Suprapubic skin (tissue), 4 donors: ENCODE data around the gene UBE3C. TPM values are rescaled to one million over a fixed set of nuclear protein-coding genes. Genes with fewer than 3 reads are reported as not detected.

ENCODE experiments used
- DNase-seq, 2 donors: peaks; one replicate each; pipeline ENCODE4 v3.0.0-alpha.2; 2019; ENCODE audit warnings: low spot score in 2 of 2
- H3K27ac ChIP-seq: fragments of 200-600 bp; sonication (generic); one replicate; pipeline ENCODE4 v1.5.1; 2019
- H3K27me3 ChIP-seq: fragments of 200-600 bp; sonication (generic); one replicate; pipeline ENCODE4 v1.5.1; 2019
- H3K36me3 ChIP-seq: fragments of 200-600 bp; sonication (generic); one replicate; pipeline ENCODE4 v1.5.1; 2019
- H3K4me1 ChIP-seq: fragments of 200-600 bp; sonication (generic); one replicate; pipeline ENCODE4 v1.5.1; 2019
- H3K4me3 ChIP-seq: fragments of 200-600 bp; sonication (generic); one replicate; pipeline ENCODE4 v1.5.1; 2019; ENCODE audit warnings: mild to moderate bottlenecking
- H3K9me3 ChIP-seq: fragments of 200-600 bp; sonication (generic); one replicate; pipeline ENCODE4 v1.5.1; 2019
- EP300 ChIP-seq: sonication (generic); formaldehyde crosslinking; IDR thresholded peaks from one replicate; pipeline ENCODE4 v1.6.1; 2017; ENCODE audit warnings: antibody characterized with exemption
- POLR2A ChIP-seq, 2 donors: fragments of 450-650 bp; IDR thresholded peaks; one replicate each; pipeline ENCODE4 v1.6.1; 2017; ENCODE audit warnings: antibody characterized with exemption in 2 of 2, mild to moderate bottlenecking in 2 of 2, moderate library complexity in 2 of 2
- POLR2AphosphoS5 ChIP-seq, 3 donors: sonication (generic); formaldehyde crosslinking; IDR thresholded peaks; one replicate each; pipeline ENCODE4 v1.6.1; 2017; ENCODE audit warnings: antibody characterized with exemption in 3 of 3
- WGBS: methylation state at CpG from one replicate; pipeline ENCODE4 v1.1.5; 2018; 5-methylcytosine and 5-hydroxymethylcytosine counted together
- total RNA-seq, 4 donors: library from RNA; depleted of rRNA; stranded (reverse); fragments of >200 nt; gene quantifications; one replicate each; pipeline ENCODE4 v1.1.0, GENCODE V29; 2016
- TF ChIP-seq, protein P1 (sequence below), 2 donors: fragments of 200-600 bp in 1 of 2; fragments of 450-650 bp in 1 of 2; sonication (generic) in 1 of 2; IDR thresholded peaks; one replicate each; pipeline ENCODE4 v1.5.1; 2016 to 2019; ENCODE audit warnings: antibody characterized with exemption in 2 of 2, mild to moderate bottlenecking in 1 of 2, moderate library complexity in 1 of 2

Gene UBE3C
- total RNA-seq, 4 donors from 2014 or later: 66.2 to 88.1 (median 77.8) TPM

DNA sequence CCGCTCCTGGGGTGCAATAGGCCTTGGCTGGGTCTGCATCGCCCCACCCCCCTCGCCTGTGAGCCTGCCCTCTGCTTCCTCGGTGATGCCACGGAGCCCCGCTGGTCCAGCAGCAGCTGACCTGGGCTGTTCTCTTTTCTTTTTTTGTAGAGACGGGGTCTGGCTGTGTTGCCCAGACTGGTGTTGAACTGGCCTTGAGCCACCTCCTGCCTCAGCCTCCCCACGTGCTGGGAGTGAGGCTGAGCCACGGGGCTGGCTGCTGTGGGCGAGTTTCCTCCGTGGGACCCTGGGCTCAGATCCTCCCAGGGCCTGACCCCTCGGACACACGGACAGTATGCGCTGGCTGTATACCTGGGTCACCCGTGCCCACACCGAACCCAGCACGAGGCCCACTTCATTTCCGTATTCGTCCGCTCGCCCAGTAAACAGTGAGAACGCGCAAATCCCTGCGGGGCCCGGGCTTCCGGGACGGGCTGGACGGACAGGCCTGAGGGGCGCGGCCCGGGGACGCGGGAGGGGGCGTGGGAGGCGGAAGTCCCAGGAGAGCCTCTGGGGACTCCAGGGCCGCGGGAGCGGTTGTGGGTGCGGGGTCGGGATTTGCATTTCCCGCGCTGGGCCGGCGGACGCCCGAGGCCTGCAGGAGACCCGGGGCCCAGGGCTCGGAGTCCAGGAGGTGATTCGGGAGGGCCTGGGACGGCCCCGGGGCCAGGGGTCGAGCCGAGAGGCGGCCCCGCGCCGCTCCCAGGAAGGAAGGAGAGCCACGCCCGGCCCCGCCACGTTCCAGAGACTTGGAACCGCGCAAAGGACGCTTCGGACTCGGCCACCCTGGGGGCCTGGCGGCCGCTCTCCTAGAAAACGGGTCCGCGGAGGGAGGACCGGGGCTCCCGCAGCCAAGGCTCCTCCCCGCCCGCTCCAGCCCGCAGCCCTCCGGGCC, 140.3 kb downstream of the UBE3C start:
- H3K27me3 ChIP-seq: peaks cover 5% of the 10 kb centered on the region
- H3K4me3 ChIP-seq: peak overlapping the region; percentile 65
- H3K27ac ChIP-seq: peak overlapping the region; percentile 61
- H3K36me3 ChIP-seq: no peaks in the 10 kb centered on the region
- H3K4me1 ChIP-seq: peaks cover 47% of the 10 kb centered on the region
- no peak for TF ChIP-seq POLR2AphosphoS5 (IDR thresholded peaks at IDR 0.05)
- TF ChIP-seq, protein P1, sequence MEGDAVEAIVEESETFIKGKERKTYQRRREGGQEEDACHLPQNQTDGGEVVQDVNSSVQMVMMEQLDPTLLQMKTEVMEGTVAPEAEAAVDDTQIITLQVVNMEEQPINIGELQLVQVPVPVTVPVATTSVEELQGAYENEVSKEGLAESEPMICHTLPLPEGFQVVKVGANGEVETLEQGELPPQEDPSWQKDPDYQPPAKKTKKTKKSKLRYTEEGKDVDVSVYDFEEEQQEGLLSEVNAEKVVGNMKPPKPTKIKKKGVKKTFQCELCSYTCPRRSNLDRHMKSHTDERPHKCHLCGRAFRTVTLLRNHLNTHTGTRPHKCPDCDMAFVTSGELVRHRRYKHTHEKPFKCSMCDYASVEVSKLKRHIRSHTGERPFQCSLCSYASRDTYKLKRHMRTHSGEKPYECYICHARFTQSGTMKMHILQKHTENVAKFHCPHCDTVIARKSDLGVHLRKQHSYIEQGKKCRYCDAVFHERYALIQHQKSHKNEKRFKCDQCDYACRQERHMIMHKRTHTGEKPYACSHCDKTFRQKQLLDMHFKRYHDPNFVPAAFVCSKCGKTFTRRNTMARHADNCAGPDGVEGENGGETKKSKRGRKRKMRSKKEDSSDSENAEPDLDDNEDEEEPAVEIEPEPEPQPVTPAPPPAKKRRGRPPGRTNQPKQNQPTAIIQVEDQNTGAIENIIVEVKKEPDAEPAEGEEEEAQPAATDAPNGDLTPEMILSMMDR (IDR thresholded peaks at IDR 0.05): no peak
- TF ChIP-seq EP300: no peak
- TF ChIP-seq POLR2A (IDR thresholded peaks at IDR 0.05): no peak
- 80% methylated on average over 11 of the region's 77 CpGs for WGBS
- DNase-seq: peak in 1 of 2 donors; percentile 78
- no peaks in the 10 kb centered on the region for H3K9me3 ChIP-seq

DNA sequence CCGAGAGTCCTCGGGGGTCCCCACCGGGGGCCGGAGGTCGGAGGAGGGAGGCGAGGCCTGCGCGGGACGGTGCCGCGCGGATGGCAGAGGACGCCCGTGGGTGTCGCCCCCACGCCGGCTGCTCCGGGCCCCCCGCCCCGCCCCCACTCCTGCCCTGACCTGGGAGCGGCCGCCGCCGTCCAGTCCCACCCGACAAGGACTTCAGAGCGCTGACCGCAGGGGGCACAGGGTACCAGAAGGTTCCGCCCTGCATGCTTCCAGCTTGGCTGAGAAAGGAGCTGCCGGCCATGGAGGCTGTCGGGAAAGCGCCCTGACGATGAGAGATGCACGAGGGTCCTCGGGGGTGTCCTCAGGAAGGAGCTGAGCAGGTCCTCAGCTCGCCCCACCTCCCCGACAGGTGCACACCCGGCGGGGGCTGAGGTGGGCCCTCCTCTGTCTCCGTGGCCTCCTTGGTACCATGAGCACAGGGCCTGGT, 141.1 kb downstream of the UBE3C start:
- peak in 1 of 2 donors; percentile 64 for DNase-seq

DNA sequence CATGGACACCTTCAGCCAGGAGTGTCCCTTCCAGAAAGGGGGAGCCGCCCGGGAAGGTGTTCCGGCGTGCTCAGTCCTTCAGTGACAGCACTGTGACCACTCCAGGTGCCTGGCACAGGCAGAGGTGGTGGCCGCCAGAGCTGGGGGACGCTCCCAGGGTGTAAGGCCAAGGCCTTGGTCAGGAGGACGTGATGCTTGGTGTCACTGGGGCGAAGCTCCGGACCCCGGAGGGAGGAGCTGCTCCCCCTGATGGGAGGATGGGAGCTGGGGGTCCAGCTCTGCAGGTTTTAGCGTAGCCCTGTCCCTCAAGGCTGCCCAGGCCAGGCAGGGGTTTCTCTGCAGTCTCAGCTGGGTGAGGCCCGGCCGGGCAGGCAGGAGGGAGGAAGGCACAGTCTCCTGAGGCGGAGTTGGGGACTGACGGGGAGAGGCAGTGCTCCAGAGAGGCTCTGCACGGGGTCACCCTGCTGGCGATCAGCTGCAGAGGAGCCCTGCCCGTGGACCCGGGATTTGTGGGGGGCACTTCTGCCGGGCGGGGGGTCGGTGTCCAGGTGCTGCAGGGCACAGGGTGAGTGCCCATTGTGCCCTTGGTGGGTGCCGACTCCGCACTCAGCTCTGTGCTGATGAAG, 141.6 kb downstream of the UBE3C start:
- Histone ChIP-seq H3K9me3 (no peaks in the 10 kb centered on the region), H3K4me3 (peak overlapping the region; percentile 65), H3K27ac (no peak overlapping the region), H3K36me3 (no peaks in the 10 kb centered on the region), H3K27me3 (peaks cover 5% of the 10 kb centered on the region), H3K4me1 (peaks cover 48% of the 10 kb centered on the region)
- no peak for DNase-seq
- TF ChIP-seq POLR2A (IDR thresholded peaks at IDR 0.05) (no peak), POLR2AphosphoS5 (IDR thresholded peaks at IDR 0.05) (no peak), EP300 (no peak)
- TF ChIP-seq, protein P1 (IDR thresholded peaks at IDR 0.05): no peak
- 97% methylated on average over 10 of the region's 24 CpGs for WGBS

More for the DNA sequence above, 141.1 kb downstream of the UBE3C start:
- TF ChIP-seq POLR2AphosphoS5 (IDR thresholded peaks at IDR 0.05) (no peak), EP300 (no peak), POLR2A (IDR thresholded peaks at IDR 0.05) (no peak)
- TF ChIP-seq, protein P1 (IDR thresholded peaks at IDR 0.05): no peak
- H3K9me3 ChIP-seq: no peaks in the 10 kb centered on the region
- H3K36me3 ChIP-seq: no peaks in the 10 kb centered on the region
- H3K4me1 ChIP-seq: peaks cover 47% of the 10 kb centered on the region
- whole genome bisulfite sequencing: 67% methylated on average over 1 of the region's 39 CpGs
- peak overlapping the region; percentile 61 for H3K27ac ChIP-seq
- H3K27me3 ChIP-seq: peaks cover 5% of the 10 kb centered on the region
- peak overlapping the region; percentile 65 for H3K4me3 ChIP-seq

DNA sequence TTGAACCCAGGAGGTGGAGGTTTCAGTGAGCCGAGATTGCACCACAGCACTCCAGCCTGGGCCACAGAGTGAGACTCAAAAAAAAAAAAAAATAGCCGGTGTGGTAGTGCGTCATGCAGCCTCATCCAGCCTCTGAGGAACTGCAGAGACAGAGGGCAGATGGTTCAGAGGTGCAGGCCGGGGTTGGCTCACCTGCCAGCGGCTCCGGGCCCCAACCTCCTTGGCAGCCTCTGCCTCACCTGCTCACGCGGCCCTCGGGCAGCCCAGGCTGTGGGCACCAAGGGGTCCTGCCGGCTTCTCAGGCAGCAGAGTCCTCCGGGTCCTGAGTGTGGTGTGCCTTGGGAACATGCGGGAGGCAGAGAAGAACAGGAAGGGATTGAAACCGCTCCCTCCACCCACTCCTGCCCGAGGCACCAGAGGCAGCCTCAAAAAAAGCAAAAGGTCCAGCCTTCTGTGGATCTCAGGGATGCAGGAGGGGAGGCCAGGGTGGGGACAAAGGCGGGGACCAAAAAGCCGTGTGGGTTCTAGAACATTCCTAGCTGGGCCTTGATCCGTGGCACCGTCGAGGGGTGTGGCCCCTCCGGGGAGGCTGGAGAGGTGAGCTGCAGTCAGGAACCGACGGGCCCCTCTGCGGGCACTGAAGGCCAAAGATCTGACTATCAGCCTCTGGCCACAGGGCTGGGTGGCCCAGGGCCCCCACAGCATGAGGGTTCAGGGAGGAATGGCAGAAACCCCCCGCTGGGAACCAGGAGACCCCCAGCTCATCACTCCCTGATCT, 142.7 kb downstream of the UBE3C start:
- Histone ChIP-seq H3K4me3 (no peak overlapping the region), H3K27me3 (peaks cover 5% of the 10 kb centered on the region), H3K9me3 (no peaks in the 10 kb centered on the region), H3K27ac (peak overlapping the region; percentile 71), H3K4me1 (peaks cover 59% of the 10 kb centered on the region), H3K36me3 (no peaks in the 10 kb centered on the region)
- 58% methylated on average over 23 of the region's 24 CpGs for WGBS
- no peak for TF ChIP-seq EP300
- TF ChIP-seq POLR2AphosphoS5 (IDR thresholded peaks at IDR 0.05): no peak
- no peak for TF ChIP-seq POLR2A (IDR thresholded peaks at IDR 0.05)
- TF ChIP-seq, protein P1 (IDR thresholded peaks at IDR 0.05): no peak
- no peak for DNase-seq
